Measurements from ENCODE around the gene KCNA10. TPM values are rescaled to one million over a fixed set of nuclear protein-coding genes. Genes with fewer than 3 reads are reported as not detected.
A peak's percentile ranks its signal among the peaks of the same experiment; 100 is the strongest.

KCNA10 gene
- total and polyA plus RNA-seq, 10 of the 15 experiments (the other 5 are each of a cell fraction or from before 2014, with no cell fraction given), result not detected

GRCh38 chr1:110508028-110508940, 10.7 kb downstream of the KCNA10 start:
- ChIA-PET POLR2A (no interaction called here), CTCF (interaction anchor here (0.6 to 2.4 kb wide), 2 partner anchors 12 to 257 kb away, joined by 3 to 7 read pairs; no protein-coding TSS in a partner anchor), RAD21 (ENCODE audit: unreplicated experiment) (interaction anchor here (1.2 to 1.7 kb wide), 2 partner anchors 12 to 44 kb away, joined by 3 to 7 read pairs; no protein-coding TSS in a partner anchor), SMC1A (ENCODE audit: uncharacterized antibody, unreplicated experiment) (interaction anchor here (1.3 to 1.4 kb wide), 2 partner anchors 10 to 12 kb away, joined by 3 to 6 read pairs; no protein-coding TSS in a partner anchor)
- Histone ChIP-seq H3K9ac (ENCODE audit: control insufficient read depth, insufficient read depth, low read length) (no peak overlapping the region), H3K36me3 (ENCODE audit: control insufficient read depth in 2 of 2, insufficient read depth in 2 of 2, low read length in 1 of 2) (no peaks in the 10 kb centered on the region), H3K4me1 (ENCODE audit: control insufficient read depth, insufficient read depth, low read length) (peaks cover 5% of the 10 kb centered on the region; the same call in 1 of the 2 replicates), H3K4me3 (no peak overlapping the region), H2AFZ (ENCODE audit: control insufficient read depth, low read depth, low read length) (peak overlapping the region; percentile 11), H3K79me2 (ENCODE audit: control insufficient read depth, insufficient read depth, low read length) (no peaks in the 10 kb centered on the region), H3K27me3 (replicated peaks in 1 of 2; ENCODE audit: control insufficient read depth in 2 of 2, insufficient read depth in 2 of 2, low read length in 1 of 2) (0 out of 4 replicates have a peak, but pooled peaks cover 0 to 2% of the 10 kb centered on the region in 2 experiments), H4K20me1 (ENCODE audit: control insufficient read depth, insufficient read depth) (no peaks in the 10 kb centered on the region), H3K27ac (ENCODE audit: control insufficient read depth, insufficient read depth) (no peak overlapping the region), H3K9me3 (replicated peaks; ENCODE audit: control insufficient read depth, insufficient read depth, low read length) (no peaks in the 10 kb centered on the region), H3K4me2 (ENCODE audit: control insufficient read depth, insufficient read depth) (peak overlapping the region; percentile 22; the same call in 1 of the 2 replicates)
- ATAC-seq (peak; percentile 79), FAIRE-seq (no peak), DNase-seq (ENCODE audit: low read depth, low spot score) (no peak)
- intact Hi-C loops (cut with micrococcal nuclease; ENCODE audit: unreplicated experiment), result no loop called here
- no TSS peak for BruUV-seq (replicated peaks)
- in situ Hi-C loops (cut with MboI), result no loop called here
- WGBS (ENCODE audit: insufficient coverage, insufficient replicate concordance, low lambda C conversion rate, missing lambda C conversion rate), result 34% methylated on average over 12 of the region's 14 CpGs
- TF ChIP-seq EED (IDR thresholded peaks at IDR 0.05; ENCODE audit: low read depth) (peak; percentile 40; the same call in 1 of the 2 replicates), SMARCA5 (IDR thresholded peaks at IDR 0.05) (no peak), RUNX3 (IDR thresholded peaks at IDR 0.05; ENCODE audit: low read length) (0 out of 2 replicates have a peak, but pooled peaks have one; percentile 29)

GRCh38 chr1:110506541-110506940, 12.4 kb downstream of the KCNA10 start:
- peaks cover 5% of the 10 kb centered on the region; the same call in 1 of the 2 replicates for H3K4me1 ChIP-seq (ENCODE audit: control insufficient read depth, insufficient read depth, low read length)
- no peaks in the 10 kb centered on the region for H3K36me3 ChIP-seq (ENCODE audit: control insufficient read depth in 2 of 2, insufficient read depth in 2 of 2, low read length in 1 of 2)
- no peak overlapping the region for H2AFZ ChIP-seq (ENCODE audit: control insufficient read depth, low read depth, low read length)
- CTCF ChIA-PET, result no interaction called here
- TF ChIP-seq RB1 (IDR thresholded peaks at IDR 0.05; ENCODE audit: borderline replicate concordance) (no peak), POU2F2 (IDR thresholded peaks at IDR 0.05; ENCODE audit: borderline replicate concordance, low read depth, low read length) (no peak), ZBTB33 (IDR thresholded peaks at IDR 0.05) (no peak), NRF1 (conservative IDR thresholded peaks at IDR 0.05; ENCODE audit: low read depth, low read length) (no peak), TAF1 (IDR thresholded peaks at IDR 0.05; ENCODE audit: borderline replicate concordance, low read depth, low read length) (no peak), RAD21 (IDR thresholded peaks at IDR 0.05; ENCODE audit: insufficient read depth, low read depth, low read length) (no peak), ZNF217 (IDR thresholded peaks at IDR 0.05) (no peak), MAX (IDR thresholded peaks at IDR 0.05; ENCODE audit: low read depth, low read length) (no peak)
- intact Hi-C loops (cut with micrococcal nuclease; ENCODE audit: unreplicated experiment) (no loop called here), in situ Hi-C loops (cut with MboI) (no loop called here)
- H3K27me3 ChIP-seq (replicated peaks in 1 of 2; ENCODE audit: control insufficient read depth in 2 of 2, insufficient read depth in 2 of 2, low read length in 1 of 2), result 0 out of 4 replicates have a peak, but pooled peaks cover 0 to 2% of the 10 kb centered on the region in 2 experiments
- RAD21 ChIA-PET (ENCODE audit: unreplicated experiment), result no interaction called here
- no peak overlapping the region for H3K27ac ChIP-seq (ENCODE audit: control insufficient read depth, insufficient read depth)
- H3K79me2 ChIP-seq (ENCODE audit: control insufficient read depth, insufficient read depth, low read length), result no peaks in the 10 kb centered on the region
- WGBS (ENCODE audit: insufficient coverage, insufficient replicate concordance, low lambda C conversion rate, missing lambda C conversion rate), result 0% methylated on average over 4 of the region's 4 CpGs
- POLR2A ChIA-PET, result no interaction called here
- H4K20me1 ChIP-seq (ENCODE audit: control insufficient read depth, insufficient read depth), result no peaks in the 10 kb centered on the region
- FAIRE-seq (no peak), ATAC-seq (no peak), DNase-seq (ENCODE audit: low read depth, low spot score) (no peak)
- BruUV-seq (replicated peaks), result no TSS peak
- H3K9ac ChIP-seq (ENCODE audit: control insufficient read depth, insufficient read depth, low read length), result no peak overlapping the region
- H3K9me3 ChIP-seq (replicated peaks; ENCODE audit: control insufficient read depth, insufficient read depth, low read length), result no peaks in the 10 kb centered on the region
- no peak overlapping the region for H3K4me2 ChIP-seq (ENCODE audit: control insufficient read depth, insufficient read depth)
- H3K4me3 ChIP-seq, result no peak overlapping the region
- SMC1A ChIA-PET (ENCODE audit: uncharacterized antibody, unreplicated experiment), result interaction anchor here (1.0 kb wide), 1 partner anchor 10 kb away, joined by 3 read pairs; no protein-coding TSS in a partner anchor
